HepG2 (cell line): Measurements from ENCODE around the gene P2RX5. TPM values are rescaled to one million over a fixed set of nuclear protein-coding genes. Genes with fewer than 3 reads are reported as not detected.
A peak's percentile ranks its signal among the peaks of the same experiment; 100 is the strongest.

Experiments
- ASH2L ChIP-seq: fragments of 300-600, 200-600 bp; sonication (generic); IDR thresholded peaks from 2 replicates; pipeline ENCODE4 v1.7.0; 2017; ENCODE audit warnings: low read depth, mild to moderate bottlenecking, moderate library complexity, mixed read lengths, low read length; ENCODE audit not compliant: insufficient read length
- CENPT ChIP-seq: sonication (generic); formaldehyde crosslinking; IDR thresholded peaks from 2 replicates; pipeline ENCODE4 v1.8.0; 2022; ENCODE audit warnings: low read depth, mild to moderate bottlenecking, moderate library complexity, missing genetic modification reagents
- JUNB ChIP-seq: sonication (generic); formaldehyde crosslinking; IDR thresholded peaks from 2 replicates; pipeline ENCODE4 v1.8.0; 2022; ENCODE audit warnings: missing genetic modification reagents, mild to moderate bottlenecking, borderline replicate concordance
- KLF9 ChIP-seq: IDR thresholded peaks from 2 replicates; pipeline ENCODE4 v1.6.1; 2016; ENCODE audit warnings: low read depth
- MIXL1 ChIP-seq: IDR thresholded peaks from 2 replicates; pipeline ENCODE4 v1.6.1; 2016
- RARA ChIP-seq: IDR thresholded peaks from 2 replicates; pipeline ENCODE4 v1.6.1; 2016; ENCODE audit warnings: missing genetic modification reagents, missing compliant biosample characterization
- RBFOX2 ChIP-seq: fragments of 200-400 bp; formaldehyde crosslinking; IDR thresholded peaks from 2 replicates; pipeline ENCODE4 v1.6.1; 2017; ENCODE audit warnings: low read depth, mild to moderate bottlenecking, low read length
- RXRA ChIP-seq: sonication (generic); formaldehyde crosslinking; IDR thresholded peaks from 2 replicates; pipeline ENCODE4 v1.5.1; 2020; ENCODE audit warnings: missing genetic modification reagents
- SRF ChIP-seq: IDR thresholded peaks from 2 replicates; pipeline ENCODE4 v1.6.1; 2011; ENCODE audit warnings: mild to moderate bottlenecking, low read depth, low read length, moderate library complexity
- ZMYM4 ChIP-seq: sonication (generic); formaldehyde crosslinking; IDR thresholded peaks from 2 replicates; pipeline ENCODE4 v1.8.1; 2023; ENCODE audit warnings: mild to moderate bottlenecking, missing genetic modification reagents
- ZNF10 ChIP-seq: sonication (generic); formaldehyde crosslinking; IDR thresholded peaks from 2 replicates; pipeline ENCODE4 v1.4.0; 2020; ENCODE audit warnings: mild to moderate bottlenecking, low read depth, missing genetic modification reagents, borderline replicate concordance
- polyA plus RNA-seq, 8 experiments: library from polyadenylated mRNA; depleted of rRNA in 3 of 8; stranded (reverse) in 7 of 8; unstranded in 1 of 8; fragments of >200 nt; fragmentation: Illumina TruSeq in 4 of 8; extraction: Trizol in 4 of 8; gene quantifications; 2 replicates each; pipeline versions ENCODE4 v1.2.1 to v1.2.3, GENCODE V29; 2011 to 2016; ENCODE audit warnings: low read depth in 4 of 8, missing spikeins in 1 of 8, mixed read lengths in 1 of 8; ENCODE audit not compliant: insufficient read depth in 1 of 8
- total RNA-seq, 5 experiments: library from RNA; depleted of rRNA; stranded (reverse); fragments of >200 nt; fragmentation: Illumina TruSeq; extraction: Trizol; gene quantifications; 2 replicates each; pipeline ENCODE4 v1.2.3, GENCODE V29; 2016; ENCODE audit warnings: low read depth in 1 of 5
- TF ChIP-seq, protein P1 (sequence below): sonication (generic); formaldehyde crosslinking; IDR thresholded peaks from 2 replicates; pipeline ENCODE4 v1.4.0; 2020; ENCODE audit warnings: mild to moderate bottlenecking, missing genetic modification reagents
- TF ChIP-seq, protein P2 (sequence below): sonication (generic); formaldehyde crosslinking; IDR thresholded peaks from 2 replicates; pipeline ENCODE4 v1.4.0; 2020; ENCODE audit warnings: mild to moderate bottlenecking, missing genetic modification reagents
- TF ChIP-seq, protein P3 (sequence below): fragments of 450-650 bp; IDR thresholded peaks from 2 replicates; pipeline ENCODE4 v1.6.1; 2016

P2RX5 gene
- total and polyA plus RNA-seq, 2 of the 13 experiments (the other 11 are each of a cell fraction or from before 2014, with no cell fraction given) = 0.95 to 1.7 TPM

DNA sequence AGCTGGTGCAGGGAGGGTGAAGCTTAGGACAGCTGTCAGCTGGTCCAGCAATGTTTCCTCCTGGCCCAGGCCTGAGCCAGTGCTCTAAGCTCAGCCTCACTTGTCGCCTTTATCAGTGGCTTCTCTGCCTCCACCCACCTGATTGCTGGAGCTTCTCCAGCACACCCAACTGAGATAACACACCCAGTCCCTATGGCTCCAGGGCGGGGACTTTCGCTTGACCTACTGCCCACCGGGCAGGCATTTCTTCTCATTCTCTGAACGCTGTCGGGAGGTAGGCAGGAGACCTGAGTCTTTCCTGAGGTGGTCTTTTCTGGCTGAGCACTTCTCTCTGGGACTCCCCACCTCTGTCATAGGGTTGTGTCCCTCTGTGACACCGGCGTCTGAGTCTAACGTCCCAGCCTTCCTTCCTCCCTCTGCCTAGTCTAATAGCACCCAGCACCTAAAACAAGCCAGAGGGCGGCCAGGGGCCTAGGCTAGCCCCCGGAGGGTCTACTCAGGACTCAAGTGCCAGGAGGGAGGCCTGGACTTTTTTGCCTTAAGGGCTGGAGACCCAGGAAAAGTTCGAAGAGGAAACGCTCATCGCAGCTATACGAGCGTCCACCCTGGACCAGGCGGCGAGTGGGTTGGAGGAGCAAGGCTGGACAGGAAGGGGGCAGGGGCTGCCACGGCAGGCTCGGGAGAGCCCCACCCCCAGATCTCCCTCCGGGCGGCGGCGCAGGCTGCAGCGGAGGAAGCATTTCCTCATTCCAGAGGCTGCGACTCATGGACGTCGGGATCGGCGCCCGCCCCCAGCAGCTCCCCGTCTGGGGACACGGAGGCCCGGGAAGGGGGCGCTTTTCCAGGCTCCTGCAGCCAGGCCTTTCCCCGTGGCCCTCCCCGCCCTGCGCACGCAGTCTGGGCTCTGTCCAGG lies 28.3 kb downstream of the P2RX5 start (continued):
- TF ChIP-seq ZMYM4 (CRISPR knock-in tag) = peak; percentile 24; the same call in 1 of the 2 replicates
- 0 out of 2 replicates have a peak, but pooled peaks have one; percentile 47 for TF ChIP-seq CENPT
- TF ChIP-seq ZNF10 = no peak
- TF ChIP-seq KLF9 (CRISPR knock-in tag) = no peak; the same call in 1 of the 2 replicates
- TF ChIP-seq, protein P1, sequence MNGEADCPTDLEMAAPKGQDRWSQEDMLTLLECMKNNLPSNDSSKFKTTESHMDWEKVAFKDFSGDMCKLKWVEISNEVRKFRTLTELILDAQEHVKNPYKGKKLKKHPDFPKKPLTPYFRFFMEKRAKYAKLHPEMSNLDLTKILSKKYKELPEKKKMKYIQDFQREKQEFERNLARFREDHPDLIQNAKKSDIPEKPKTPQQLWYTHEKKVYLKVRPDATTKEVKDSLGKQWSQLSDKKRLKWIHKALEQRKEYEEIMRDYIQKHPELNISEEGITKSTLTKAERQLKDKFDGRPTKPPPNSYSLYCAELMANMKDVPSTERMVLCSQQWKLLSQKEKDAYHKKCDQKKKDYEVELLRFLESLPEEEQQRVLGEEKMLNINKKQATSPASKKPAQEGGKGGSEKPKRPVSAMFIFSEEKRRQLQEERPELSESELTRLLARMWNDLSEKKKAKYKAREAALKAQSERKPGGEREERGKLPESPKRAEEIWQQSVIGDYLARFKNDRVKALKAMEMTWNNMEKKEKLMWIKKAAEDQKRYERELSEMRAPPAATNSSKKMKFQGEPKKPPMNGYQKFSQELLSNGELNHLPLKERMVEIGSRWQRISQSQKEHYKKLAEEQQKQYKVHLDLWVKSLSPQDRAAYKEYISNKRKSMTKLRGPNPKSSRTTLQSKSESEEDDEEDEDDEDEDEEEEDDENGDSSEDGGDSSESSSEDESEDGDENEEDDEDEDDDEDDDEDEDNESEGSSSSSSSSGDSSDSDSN (CRISPR knock-in tag) = peak; percentile 84
- TF ChIP-seq RARA (CRISPR knock-in tag) = no peak
- peak; percentile 14 for TF ChIP-seq ASH2L
- TF ChIP-seq MIXL1 (CRISPR knock-in tag) = no peak
- TF ChIP-seq SRF = no peak
- TF ChIP-seq RBFOX2 = no peak
- no peak for TF ChIP-seq JUNB
- TF ChIP-seq, protein P2, sequence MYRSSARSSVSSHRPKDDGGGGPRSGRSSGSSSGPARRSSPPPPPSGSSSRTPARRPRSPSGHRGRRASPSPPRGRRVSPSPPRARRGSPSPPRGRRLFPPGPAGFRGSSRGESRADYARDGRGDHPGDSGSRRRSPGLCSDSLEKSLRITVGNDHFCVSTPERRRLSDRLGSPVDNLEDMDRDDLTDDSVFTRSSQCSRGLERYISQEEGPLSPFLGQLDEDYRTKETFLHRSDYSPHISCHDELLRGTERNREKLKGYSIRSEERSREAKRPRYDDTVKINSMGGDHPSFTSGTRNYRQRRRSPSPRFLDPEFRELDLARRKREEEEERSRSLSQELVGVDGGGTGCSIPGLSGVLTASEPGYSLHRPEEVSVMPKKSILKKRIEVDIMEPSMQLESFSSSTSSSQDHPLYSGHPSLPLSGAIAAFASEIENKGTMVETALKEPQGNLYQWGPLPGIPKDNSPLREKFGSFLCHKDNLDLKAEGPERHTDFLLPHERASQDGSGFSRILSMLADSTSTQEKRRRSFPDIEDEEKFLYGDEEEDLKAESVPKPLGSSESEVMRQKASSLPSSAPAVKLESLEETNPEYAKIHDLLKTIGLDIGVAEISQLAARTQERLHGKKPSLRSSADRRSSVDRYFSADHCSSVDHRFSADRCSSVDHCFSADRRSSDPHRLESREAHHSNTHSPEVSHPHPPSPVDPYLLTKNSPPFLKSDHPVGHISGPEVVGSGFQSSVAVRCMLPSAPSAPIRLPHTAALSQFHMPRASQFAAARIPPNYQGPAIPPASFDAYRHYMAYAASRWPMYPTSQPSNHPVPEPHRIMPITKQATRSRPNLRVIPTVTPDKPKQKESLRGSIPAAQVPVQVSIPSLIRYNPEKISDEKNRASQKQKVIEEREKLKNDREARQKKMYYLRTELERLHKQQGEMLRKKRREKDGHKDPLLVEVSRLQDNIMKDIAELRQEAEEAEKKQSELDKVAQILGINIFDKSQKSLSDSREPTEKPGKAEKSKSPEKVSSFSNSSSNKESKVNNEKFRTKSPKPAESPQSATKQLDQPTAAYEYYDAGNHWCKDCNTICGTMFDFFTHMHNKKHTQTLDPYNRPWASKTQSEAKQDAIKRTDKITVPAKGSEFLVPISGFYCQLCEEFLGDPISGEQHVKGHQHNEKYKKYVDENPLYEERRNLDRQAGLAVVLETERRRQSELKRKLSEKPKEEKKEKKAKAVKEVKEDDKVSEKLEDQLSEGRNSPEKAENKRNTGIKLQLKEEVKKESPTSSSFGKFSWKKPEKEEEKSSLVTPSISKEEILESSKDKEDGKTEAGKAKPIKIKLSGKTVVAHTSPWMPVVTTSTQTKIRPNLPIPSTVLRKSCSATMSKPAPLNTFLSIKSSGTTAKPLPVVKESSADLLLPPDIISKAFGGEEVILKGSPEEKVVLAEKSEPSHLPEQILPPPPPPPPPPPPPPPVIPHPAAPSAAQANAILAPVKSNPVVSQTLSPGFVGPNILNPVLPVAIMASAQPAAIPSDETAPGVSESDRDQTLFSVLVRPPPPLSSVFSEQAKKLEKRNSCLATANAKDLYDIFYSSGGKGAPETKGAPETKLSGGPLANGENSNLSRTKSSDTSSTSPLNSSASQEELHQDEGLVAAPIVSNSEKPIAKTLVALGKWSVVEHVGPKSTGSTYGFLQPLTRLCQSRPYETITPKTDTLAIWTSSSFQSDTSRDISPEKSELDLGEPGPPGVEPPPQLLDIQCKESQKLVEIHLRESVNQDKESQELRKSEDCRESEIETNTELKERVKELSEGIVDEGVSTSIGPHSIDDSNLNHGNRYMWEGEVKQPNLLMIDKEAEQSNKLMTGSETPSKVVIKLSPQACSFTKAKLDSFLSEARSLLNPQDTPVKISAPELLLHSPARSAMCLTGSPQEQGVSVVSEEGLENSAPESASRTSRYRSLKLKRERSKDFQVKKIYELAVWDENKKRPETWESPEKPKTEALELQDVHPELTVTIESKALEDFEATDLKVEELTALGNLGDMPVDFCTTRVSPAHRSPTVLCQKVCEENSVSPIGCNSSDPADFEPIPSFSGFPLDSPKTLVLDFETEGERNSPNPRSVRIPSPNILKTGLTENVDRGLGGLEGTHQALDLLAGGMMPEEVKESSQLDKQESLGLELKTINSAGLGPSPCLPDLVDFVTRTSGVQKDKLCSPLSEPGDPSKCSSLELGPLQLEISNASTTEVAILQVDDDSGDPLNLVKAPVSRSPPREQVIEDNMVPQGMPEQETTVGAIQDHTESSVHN (CRISPR knock-in tag) = no peak
- TF ChIP-seq, protein P3, sequence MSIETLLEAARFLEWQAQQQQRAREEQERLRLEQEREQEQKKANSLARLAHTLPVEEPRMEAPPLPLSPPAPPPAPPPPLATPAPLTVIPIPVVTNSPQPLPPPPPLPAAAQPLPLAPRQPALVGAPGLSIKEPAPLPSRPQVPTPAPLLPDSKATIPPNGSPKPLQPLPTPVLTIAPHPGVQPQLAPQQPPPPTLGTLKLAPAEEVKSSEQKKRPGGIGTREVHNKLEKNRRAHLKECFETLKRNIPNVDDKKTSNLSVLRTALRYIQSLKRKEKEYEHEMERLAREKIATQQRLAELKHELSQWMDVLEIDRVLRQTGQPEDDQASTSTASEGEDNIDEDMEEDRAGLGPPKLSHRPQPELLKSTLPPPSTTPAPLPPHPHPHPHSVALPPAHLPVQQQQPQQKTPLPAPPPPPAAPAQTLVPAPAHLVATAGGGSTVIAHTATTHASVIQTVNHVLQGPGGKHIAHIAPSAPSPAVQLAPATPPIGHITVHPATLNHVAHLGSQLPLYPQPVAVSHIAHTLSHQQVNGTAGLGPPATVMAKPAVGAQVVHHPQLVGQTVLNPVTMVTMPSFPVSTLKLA = no peak
- 0 out of 2 replicates have a peak, but pooled peaks have one; percentile 23 for TF ChIP-seq RXRA
